Activated CD8-positive, alpha-beta memory T cell treated with anti-CD3 and anti-CD28 coated beads, Interleukin-2, amount 50 U/mL, for 24 hours (primary cell): ENCODE measurements around the gene DUSP22.

Experiments used
- DNase-seq: peaks from one replicate; pipeline ENCODE4 v3.0.0-alpha.2; 2020; ENCODE audit errors: extremely low read depth

Gene DUSP22

DNA sequence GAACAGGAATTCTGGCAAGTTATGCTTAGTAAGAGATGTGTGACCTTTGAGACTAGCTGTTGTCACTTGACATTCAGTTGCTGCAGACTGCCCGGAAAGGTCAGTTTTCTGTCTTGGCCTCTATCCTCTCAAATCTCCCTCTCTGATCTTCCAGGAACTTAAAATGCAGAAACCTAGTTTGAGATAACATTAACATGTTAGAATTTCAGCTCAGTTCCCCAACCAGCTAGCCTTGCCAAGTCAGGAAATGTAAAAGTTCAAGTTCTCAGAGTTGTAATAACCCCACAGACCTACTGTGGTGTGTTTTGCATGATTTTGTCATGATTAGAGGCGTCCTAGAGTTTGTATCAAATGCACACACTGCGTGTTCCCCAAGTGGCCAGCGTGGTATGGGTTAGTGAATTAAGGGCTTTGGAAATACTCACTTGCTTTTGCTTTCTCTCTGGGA lies 46.6 kb downstream of the DUSP22 start:
- no peak for DNase-seq

DNA sequence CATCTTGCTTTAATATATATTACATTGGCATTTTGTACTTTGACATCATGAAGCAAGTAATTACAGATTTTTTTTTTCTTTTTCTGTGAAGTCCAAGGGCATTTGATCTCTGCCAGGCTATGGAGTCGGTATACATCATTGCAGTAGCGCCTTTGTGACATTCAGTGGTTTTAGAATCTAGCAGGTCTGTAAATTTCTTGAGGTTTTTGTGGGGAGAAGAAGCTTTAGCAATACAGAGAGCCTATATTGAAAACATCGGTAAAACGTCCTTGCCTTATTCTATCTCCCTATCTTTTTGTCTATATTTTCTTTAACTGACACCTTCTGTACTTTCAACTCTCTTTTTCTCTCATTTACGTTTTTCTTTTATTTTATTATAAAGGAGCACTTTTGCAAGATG lies 47.2 kb downstream of the DUSP22 start:
- DNase-seq: no peak

DNA sequence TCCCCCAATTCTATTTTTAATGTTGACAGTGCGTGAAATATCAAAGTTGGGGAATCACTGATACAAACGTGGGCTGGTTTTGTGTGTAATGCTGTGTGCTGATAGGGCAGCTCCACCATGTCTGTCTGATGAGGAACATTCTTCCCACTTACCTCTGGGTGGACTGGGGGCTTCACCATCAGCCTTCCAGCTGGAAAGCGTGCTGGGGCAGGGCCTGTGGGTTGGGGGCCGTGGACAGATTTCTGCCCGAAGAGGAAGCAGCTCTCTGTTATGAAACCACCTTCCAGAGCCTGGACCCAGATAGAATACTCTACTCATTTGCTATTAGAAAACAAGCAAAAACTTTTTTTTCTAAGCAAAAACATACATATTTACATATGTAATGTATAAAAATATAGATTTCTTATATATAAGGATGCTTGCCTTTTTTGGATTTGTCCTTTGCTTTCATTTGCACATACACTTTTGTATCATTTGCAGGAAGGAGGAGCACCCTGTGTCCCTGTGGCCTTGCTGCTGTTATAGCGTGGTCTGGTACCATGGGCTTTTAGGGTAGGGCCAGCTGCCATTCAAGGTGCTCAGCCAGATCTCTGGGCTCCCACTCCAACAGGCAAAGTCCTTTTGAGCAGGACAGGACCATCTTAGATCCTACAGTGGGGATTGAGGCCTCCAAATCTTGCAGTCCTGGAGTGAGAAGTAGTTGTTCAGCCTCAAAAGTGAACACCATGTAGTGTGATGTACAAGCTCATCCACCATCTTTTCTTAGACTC lies 48.1 kb downstream of the DUSP22 start:
- DNase-seq: no peak

DNA sequence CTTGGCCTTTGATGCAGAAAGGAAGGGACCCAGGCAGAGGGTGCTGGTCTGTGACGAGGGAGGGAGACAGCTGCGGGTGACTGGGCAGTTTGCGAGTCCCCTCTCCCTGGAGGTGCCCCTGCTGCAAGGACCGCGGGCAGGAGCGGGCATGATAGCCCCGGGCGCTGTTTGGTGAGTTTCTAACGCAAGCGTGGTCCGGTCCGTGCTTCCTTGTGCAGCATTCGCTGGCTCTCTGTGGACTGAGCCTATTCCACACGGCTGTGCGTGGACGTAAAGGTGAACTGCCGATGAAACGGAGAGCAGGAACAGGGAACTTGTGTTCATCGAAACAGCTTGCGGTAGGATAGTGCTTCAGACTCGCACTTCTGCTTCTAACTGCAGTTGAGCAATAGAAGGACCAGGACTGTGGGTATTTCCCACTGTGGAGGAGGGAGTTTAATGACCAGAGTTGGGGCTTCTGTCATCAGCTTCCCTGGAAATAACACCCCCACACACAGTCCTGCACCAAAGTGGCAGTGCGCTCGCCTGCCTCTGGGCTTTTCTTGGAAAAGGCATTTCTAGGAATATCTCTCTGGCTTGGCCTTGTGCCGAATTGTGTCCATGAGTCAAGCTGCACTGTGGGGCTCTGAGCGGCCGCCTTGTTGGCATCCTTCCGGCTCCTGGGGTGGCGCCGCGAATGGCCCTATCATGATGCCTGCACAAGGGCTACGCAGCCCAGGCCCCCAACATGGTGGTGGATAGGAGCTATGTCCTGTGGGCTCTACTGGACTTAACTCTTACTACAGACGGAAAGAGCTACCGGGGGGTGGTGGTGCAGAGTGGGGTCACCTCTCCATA lies 48.9 kb downstream of the DUSP22 start:
- no peak for DNase-seq

DNA sequence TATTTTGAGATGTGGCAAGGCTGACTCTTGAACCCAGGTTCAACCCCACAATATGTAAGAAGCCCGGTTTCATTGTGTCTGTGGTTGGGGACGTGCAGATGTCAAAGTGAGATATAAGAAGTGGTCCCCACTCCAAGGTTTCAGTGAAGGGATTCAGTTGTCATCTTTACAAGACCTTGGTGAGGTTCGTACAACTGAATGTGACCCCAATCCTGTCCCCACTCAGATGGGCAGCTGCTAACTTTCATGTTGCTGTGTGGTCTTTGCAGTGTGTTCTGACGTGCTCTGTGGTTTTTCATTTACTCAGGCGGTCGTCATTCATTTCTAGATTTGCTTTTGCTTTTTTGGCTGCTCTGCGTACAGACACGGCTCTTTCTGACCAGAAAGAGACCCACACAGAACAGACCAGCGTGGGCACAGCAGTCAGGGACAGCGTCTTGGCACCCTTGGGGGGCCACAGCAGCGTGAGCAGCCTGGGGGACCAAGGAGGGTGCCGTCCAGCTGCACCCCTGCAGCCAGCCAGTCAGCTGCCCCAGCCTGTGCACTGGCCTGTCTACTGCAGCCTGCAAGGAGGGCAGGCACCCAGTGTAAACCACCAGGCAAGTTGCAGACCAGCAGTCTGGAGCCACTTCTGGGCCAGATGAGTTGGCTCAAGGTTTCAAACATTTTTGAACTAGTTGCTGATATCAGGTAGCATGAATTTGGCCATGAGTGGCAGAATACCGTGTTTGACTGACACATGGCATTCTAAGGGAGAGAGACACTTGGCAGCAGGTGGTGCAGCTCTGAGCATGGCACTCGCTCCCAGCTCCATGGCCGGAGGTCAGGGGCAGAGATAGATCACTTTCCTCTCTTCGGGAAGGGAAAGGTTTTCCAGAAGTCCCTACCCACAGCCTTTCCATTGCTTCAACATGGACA lies 49.9 kb downstream of the DUSP22 start:
- DNase-seq: no peak

DNA sequence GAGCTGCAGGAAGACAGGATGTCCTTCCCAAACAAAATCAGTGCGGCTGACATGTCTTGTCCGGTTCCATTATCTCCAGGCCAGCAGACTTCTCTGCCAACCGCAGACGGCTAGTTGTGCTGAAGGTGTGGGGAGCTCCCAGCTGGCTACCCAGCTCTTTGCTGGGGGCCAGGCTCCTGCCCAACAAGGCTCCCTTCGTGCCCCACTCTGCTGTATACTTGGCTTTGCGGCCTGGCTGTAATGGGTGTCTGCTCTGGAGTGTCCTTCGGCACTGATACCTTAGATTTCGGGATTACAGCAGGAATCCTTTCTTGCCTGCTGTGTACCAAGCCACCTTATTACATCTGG lies 50.5 kb downstream of the DUSP22 start:
- DNase-seq: no peak

DNA sequence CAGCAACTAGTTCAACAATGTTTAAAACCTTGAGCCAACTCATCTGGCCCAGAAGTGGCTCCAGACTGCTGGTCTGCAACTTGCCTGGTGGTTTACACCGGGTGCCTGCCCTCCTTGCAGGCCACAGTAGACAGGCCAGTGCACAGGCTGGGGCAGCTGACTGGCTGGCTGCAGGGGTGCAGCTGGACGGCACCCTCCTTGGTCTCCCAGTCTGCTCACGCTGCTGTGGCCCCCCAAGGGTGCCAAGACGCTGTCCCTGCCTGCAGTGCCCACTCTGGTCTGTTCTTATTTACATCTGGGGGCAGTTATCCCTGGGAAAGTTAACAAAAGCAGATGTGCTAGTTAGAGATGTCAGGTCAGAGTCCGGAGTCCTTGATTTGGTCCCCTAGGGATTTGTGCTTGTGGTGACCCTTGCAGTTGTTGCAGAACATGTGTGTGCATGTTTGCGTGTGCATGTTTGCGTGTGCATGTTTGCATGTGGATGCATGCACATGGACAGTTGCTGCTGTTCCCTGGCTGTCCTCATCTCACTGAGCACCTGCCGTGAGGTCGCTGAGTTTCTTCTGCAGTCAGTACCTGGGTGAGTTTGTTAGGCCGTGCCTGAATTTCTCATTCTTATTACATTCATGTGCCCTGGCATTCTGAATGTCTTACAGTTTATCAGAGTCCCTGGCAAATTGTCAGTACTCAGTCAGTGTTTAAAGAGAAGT lies 51.1 kb downstream of the DUSP22 start:
- DNase-seq: no peak

DNA sequence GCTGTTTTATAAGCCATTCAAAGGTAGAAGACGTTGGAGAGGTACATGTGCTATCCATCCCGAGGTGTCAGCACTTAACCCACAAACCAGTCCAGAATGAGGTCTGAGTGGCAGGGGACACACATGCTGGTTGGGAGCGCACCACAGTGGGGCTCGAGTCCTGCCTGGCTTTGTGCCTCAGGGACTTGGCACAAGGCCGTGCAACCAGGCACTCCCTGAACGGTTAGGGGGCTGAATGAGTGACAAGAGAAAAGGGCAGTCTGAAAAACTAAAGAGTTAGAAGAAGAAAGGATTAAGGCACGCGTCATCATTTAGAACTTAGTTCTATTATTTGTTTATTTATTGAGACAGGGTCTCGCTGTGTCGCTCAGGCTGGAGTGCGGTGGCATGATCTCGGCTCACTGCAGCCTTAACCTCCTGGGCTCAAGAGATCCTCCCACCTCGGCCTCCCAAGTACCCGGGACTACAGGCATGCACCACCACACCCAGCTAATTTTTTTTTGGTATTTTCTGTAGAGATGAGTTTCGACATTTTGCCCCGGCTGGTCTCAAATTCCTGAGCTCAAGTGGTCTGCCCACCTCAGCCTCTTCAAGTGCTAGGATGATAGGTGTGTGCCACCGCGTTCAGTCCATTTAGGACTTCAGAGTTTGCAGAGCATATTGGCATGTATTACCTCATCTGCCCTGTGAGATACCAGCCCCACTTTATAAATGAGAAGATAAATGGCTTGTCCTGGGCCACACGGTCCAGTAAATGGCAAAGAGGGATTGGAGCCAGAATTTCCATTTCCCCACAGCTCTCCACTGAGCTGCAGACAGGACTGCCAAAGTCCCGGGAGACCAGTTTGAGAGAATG lies 51.9 kb downstream of the DUSP22 start:
- DNase-seq: no peak

DNA sequence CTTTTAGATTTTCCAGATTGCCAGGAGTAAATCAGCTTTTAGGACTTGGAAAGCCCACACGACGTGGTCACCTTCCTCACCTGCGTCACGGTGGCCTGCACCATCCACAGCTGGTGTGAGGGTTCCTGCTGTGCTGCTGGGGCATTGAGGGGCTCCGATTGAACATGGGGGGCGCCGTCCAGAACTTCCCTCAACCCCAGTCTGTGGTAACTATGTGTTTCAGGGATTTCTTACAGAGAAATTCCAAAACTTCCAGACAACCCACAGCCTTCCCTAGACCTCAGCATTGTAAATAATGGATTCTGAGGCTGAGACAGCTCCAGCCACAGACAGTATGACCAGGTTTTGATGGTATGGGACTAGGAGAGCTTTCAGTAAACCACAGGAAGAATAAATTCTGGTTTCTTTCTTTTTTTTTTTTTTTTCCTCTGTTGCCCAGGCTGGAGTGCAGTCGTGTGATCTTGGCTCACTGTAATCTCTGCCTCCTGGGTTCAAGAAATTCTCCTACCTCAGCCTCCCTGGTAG lies 52.6 kb downstream of the DUSP22 start:
- DNase-seq: no peak

DNA sequence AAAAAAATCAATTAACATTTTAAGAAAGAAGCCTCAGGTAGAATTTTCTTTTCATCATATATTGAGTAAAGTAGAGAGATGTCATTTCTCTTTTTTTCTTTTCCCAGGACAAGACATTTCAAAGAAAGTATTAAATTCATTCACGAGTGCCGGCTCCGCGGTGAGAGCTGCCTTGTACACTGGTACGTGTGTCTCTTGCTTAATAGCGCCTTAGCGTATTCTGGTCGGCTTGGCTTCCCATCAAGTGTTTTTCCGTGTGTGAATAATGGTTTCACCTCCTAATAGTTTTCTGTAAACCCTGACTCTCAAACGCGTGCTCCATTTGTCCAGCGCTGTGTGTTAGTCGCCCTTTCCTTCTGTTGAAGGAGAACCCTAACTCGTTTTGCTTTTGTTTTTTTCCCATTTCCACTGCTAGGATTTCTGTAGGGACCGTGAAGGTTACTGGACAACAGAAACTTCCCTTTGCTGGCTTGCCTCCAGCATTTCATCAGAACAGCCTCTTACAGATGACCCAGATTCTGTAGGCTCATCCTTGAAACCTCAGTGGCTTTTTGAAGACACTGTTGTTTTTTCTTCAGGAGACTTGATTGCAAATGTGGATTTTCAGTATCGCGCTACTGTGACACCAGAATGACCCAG lies 53.6 kb downstream of the DUSP22 start:
- no peak for DNase-seq

DNA sequence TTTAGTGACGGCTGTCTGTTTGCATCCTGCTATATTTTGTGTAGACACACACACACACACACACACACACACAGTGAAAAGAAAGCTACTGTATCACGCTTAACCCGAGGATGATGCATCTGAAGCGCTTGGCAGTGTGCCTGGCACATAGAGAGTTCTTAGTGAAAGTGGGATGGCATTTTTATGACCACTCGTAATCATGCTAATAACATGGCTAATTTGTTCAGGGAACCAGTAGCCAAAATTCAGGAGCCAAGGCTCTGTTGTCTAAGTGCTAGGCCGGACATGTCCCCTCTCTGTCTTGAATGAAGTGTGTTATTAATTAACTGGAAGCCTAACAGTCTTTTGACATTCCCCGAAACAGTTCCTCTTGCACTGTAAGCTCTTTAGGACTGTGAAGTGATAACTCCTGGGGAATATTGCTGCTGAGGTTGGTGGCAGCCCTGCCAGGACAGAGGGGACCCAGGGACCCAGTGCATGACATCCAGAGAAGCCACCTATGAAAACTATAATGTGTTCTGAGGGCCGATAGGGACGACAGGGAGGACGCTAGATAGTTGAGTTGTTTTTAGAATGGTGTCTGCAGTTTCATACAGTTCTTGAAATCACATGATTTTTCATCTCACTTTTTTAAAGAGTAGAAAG lies 54.2 kb downstream of the DUSP22 start:
- no peak for DNase-seq

DNA sequence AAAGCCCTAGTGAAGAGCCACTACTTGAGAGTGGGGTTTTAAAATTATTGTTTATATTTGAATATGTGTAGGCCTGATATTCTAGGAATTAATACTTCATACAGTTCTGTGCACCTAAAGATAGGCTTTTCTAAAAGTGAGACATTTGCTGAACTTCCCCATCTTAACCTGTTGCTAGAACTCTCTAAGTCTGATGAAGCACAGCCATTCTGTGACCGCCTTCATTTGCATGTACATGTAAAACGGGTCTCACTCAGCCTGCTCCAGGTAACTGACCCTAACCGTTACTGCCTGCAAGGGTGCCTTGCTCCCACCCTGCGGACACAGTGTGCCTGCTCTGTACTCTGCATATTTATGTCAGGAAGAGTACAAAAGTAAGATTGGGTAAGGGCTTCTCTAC lies 54.9 kb downstream of the DUSP22 start:
- no peak for DNase-seq

DNA sequence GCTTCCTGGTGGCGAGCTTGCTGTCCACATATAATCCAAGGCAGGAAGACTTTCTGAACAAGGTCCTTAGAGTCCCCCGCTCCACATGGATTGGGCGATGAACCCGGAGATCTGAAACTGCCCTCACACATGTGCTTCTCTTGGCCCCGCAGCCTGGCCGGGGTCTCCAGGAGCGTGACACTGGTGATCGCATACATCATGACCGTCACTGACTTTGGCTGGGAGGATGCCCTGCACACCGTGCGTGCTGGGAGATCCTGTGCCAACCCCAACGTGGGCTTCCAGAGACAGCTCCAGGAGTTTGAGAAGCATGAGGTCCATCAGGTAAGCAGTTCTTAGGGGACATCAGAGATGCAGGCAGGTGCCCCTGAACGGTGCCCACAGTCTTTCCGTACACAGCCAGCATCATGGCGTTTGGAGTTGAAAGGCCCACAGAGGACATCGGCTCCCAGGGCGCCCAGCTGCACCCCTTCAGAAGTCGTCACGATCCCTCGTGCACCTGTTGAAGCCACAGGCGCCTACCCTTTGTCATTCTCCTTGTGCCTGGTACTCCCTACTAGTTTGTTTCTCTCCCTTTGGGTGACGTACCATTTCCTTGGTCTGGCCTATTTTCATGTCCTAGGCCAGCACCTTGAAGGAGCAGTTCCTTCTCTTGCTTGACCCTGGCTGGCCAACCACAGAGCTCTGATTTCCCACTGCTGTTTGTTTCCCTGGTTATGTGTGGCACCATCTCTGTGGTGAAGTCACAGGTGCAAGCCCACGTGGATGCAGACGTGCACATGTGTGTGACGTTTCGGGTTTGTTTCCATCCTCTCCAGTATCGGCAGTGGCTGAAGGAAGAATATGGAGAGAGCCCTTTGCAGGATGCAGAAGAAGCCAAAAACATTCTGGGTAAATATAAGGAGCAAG lies 55.9 kb downstream of the DUSP22 start:
- no peak for DNase-seq

DNA sequence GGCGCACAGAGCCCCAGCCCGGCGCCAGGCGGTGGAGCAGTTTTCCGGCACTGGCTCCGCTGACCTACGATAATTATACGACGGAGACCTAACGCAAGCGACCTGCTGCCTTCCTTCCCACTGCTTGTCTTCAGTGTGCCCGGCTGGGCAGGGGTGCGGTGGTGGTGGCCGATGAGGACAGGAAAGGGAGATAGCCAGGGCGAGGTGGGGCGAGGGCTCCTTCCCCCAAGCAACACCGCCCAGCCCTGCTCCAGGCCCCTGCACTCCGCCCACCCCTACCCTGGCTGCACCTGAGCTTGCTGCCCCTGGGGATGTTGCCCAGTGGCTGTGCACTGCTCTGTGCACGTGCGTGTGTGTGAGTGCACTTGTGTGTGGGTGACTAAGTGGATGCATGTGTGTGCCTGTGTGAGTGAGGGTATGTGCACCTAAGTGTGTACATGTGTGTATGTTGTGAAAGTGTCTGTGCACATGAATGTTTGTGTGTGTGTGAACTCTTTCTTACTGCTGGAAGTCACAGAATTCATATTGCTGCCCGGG lies 56.6 kb downstream of the DUSP22 start:
- DNase-seq: no peak

DNA sequence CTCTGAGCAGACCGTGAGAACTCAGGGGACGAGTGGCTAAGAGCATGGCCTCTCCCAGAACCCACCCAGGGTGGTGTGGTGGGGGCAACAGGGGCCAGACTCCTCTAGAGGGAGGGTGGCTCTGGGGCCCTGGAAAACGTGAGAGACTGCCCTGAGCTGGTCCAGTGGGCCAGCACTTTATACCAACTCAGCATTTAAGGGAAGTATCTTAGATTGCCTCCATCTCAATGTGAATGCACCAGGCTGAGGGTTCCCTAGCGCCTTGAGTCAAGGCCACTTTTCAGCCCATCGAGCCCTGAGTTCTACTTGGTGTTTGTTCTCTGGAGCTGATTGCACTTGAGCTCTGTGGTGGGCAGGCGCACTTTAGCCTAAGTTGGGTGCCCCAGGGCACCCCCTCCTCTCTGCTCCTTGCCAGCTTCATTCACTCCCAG lies 57.2 kb downstream of the DUSP22 start:
- DNase-seq: no peak

DNA sequence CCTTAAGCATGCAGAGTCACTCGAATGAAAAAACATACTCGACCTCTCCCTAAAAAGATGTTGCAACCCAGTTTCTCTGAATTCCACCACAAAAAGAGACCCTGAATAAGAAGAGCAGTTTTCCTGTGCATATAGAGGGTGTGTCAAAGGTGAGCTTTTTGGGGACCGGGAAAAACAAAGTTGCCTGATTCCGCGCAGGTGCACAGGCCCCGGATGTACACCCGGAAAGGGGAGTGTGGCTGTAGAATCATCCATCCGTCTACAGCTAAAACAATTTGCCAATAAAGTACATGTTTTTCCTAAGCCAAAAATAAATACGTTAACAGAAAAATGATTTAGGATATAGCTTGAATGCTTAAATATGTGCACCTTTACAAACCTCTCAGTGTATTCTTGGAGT lies 58.1 kb downstream of the DUSP22 start:
- no peak for DNase-seq

DNA sequence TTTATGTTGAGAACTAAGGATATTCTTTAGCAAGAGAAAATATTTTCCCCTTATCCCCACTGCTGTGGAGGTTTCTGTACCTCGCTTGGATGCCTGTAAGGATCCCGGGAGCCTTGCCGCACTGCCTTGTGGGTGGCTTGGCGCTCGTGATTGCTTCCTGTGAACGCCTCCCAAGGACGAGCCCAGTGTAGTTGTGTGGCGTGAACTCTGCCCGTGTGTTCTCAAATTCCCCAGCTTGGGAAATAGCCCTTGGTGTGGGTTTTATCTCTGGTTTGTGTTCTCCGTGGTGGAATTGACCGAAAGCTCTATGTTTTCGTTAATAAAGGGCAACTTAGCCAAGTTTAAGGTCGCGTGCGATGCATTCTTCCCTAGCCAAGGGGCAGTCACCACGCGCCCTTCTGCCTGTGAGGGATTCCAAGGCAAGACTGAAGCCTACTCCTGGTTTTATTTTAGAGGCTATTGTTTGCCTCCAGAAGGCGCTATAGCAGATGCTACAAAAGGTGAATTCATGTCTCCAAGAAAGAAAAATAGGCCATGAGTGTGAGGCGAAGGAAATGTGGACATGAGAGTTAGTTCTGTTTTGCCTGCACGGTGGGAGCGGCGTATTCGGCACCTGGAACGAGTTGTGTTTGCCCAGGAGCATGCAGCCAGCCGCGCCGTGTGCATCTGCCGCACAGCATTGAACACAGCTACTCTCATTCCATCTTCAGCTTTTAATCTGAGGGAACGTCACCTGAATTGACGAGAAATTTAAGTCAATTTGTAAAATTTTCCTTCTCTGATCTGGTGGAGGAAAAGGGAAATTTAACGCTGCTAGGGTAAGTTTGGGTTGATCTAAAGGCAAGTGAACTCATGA lies 59.0 kb downstream of the DUSP22 start:
- DNase-seq: no peak
